AG04449 (cell line): ENCODE measurements around the gene RAB10.

Experiments used
- CTCF ChIA-PET: fragments of 350-600 bp; formaldehyde crosslinking; extraction: SDS; loops from one replicate; lab custom pipeline; 2021; ENCODE audit warnings: antibody characterized with exemption; lab: Yijun Ruan, JAX
- POLR2A ChIA-PET: fragments of 400-600, 350-600 bp; formaldehyde crosslinking; extraction: SDS; loops from one replicate; lab custom pipeline; 2020; ENCODE audit warnings: antibody characterized with exemption, inconsistent platforms; lab: Yijun Ruan, JAX
- DNase-seq: peaks from one replicate; pipeline ENCODE4 v3.0.0-alpha.2; 2010; ENCODE audit warnings: low read depth, low spot score
- H3K4me3 ChIP-seq: 2 replicates; pipeline ENCODE4 v1.5.1; 2011; ENCODE audit warnings: low read depth, mild to moderate bottlenecking, control low read depth, low read length
- TF ChIP-seq, protein P1 (sequence below): IDR thresholded peaks from one replicate; pipeline ENCODE4 v1.5.1; 2011; ENCODE audit warnings: mild to moderate bottlenecking, moderate library complexity, low read length, control low read depth, inconsistent platforms; ENCODE audit not compliant: insufficient read depth; ENCODE audit errors: missing control alignments

Gene RAB10

DNA sequence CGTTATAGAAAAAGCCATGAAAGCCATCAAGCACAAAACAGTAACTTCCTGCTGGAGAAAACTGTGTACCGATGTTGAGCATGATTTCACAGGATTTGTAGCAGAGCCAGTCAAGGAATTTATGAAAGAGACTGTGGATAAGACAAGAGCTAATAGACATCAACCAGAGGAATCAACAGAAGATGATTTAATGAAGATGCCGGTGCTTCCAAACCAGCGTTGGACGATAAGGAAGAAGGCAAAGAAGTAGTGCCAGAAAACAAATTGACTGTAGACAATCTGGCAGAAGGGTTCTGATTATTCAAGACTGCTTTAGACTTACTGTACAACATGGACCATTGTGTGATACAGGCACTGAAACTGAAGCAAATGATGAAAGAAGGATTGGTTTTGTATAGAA is 89.5 kb downstream of the RAB10 start:
- ChIA-PET CTCF (no interaction called here), POLR2A (interaction anchor here (0.6 kb wide), 1 partner anchor 10 kb away, joined by 3 read pairs; no protein-coding TSS in a partner anchor)
- TF ChIP-seq, protein P1, sequence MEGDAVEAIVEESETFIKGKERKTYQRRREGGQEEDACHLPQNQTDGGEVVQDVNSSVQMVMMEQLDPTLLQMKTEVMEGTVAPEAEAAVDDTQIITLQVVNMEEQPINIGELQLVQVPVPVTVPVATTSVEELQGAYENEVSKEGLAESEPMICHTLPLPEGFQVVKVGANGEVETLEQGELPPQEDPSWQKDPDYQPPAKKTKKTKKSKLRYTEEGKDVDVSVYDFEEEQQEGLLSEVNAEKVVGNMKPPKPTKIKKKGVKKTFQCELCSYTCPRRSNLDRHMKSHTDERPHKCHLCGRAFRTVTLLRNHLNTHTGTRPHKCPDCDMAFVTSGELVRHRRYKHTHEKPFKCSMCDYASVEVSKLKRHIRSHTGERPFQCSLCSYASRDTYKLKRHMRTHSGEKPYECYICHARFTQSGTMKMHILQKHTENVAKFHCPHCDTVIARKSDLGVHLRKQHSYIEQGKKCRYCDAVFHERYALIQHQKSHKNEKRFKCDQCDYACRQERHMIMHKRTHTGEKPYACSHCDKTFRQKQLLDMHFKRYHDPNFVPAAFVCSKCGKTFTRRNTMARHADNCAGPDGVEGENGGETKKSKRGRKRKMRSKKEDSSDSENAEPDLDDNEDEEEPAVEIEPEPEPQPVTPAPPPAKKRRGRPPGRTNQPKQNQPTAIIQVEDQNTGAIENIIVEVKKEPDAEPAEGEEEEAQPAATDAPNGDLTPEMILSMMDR, result no peak

DNA sequence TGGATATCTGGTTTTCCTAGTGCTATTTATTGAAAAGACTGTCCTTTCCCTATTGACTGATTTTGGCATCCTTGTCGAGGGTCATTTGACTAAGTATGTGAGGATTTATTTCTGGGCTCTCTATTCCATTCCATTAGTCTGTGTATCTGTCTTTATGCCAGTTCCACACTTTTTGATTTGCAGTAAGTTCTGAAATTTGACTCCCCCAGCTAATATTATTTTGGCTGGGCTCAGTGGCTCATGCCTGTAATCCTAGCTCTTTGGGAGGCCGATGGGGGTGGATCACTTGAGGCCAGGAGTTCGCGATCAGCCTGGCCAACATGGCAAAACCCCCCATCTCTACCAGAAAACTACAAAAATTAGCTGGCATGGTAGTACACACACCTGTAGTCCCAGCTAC is 92.2 kb downstream of the RAB10 start:
- no peak overlapping the region for H3K4me3 ChIP-seq
- DNase-seq, result no peak
- POLR2A ChIA-PET, result no interaction called here
- TF ChIP-seq, protein P1, result no peak
- CTCF ChIA-PET, result interaction anchor here (1.0 to 2.6 kb wide), 2 partner anchors 19 to 38 kb away, joined by 3 to 13 read pairs; no protein-coding TSS in a partner anchor

More for the DNA sequence above, 89.5 kb downstream of the RAB10 start:
- no peak overlapping the region for H3K4me3 ChIP-seq
- no peak for DNase-seq

DNA sequence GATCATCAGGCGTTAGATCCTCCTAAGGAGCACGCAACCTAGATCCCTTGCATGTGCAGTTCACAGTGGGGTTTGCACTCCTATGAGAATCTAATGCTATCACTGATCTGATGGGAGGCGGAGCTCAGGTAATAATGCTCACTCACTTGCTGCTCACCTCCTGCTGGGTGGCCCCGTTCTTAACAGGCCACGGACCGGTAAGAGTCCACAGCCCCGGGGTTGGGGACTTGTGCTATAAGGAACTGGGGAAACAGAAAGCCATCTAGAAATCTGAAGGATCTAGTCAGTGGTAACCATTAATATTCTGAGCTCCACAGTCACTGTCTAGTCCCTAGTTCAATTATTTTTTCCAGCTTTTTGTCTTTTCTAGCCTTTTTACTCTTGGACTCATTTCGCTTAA is 94.3 kb downstream of the RAB10 start:
- TF ChIP-seq, protein P1, result no peak
- ChIA-PET POLR2A (interaction anchor here (0.6 kb wide), 1 partner anchor 135 kb away, joined by 3 read pairs; no protein-coding TSS in a partner anchor), CTCF (interaction anchor here (1.2 to 2.6 kb wide), 2 partner anchors 17 to 137 kb away, joined by 4 to 13 read pairs; no protein-coding TSS in a partner anchor)
- no peak overlapping the region for H3K4me3 ChIP-seq
- DNase-seq, result no peak

DNA sequence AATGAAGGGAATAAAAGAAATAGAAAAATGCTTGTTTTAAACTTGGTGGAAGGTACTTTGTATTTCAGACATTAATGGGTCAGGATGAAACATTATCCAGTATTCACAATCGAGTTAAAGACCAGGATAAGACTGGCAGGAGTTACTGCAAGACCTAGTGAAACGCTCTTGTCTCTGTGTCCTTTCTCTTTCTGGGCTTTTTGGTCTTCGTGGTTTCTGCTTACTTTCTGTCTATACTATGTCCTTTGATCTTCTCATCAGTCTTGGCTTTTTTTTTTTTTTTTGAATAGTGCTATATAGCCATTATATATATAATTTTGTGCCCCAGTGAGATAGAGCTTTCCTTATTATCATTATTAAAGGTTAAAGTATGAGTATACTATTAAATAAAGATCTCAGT is 96.9 kb downstream of the RAB10 start:
- H3K4me3 ChIP-seq, result no peak overlapping the region
- TF ChIP-seq, protein P1, result no peak
- ChIA-PET CTCF (interaction anchor here (0.5 kb wide), 1 partner anchor 139 kb away, joined by 3 read pairs; no protein-coding TSS in a partner anchor), POLR2A (no interaction called here)
- DNase-seq, result no peak

DNA sequence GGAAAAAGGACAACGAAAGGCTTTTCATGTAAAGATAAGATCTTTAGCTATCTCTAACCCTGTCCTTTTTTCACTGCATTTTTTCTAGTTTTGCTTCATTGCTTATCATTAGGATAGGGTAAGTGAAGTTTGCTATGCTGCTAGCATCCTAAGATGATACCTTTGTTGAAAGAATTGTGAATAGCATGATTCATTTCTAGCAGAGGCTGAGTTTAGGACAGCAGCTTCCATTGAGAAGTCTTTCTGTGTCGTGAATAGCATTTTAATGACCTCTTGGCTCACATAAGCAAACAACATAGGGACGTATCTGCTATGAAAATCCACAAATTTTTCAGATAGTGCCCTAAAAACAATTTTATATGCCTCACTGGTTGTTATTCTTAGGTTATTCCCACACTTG is 102.6 kb downstream of the RAB10 start:
- DNase-seq, result no peak
- no peak overlapping the region for H3K4me3 ChIP-seq
- CTCF ChIA-PET, result interaction anchor here (1.4 to 3.8 kb wide), 3 partner anchors 8 to 186 kb away, joined by 3 to 21 read pairs (median 6); no protein-coding TSS in a partner anchor
- POLR2A ChIA-PET, result no interaction called here
- TF ChIP-seq, protein P1, result no peak

DNA sequence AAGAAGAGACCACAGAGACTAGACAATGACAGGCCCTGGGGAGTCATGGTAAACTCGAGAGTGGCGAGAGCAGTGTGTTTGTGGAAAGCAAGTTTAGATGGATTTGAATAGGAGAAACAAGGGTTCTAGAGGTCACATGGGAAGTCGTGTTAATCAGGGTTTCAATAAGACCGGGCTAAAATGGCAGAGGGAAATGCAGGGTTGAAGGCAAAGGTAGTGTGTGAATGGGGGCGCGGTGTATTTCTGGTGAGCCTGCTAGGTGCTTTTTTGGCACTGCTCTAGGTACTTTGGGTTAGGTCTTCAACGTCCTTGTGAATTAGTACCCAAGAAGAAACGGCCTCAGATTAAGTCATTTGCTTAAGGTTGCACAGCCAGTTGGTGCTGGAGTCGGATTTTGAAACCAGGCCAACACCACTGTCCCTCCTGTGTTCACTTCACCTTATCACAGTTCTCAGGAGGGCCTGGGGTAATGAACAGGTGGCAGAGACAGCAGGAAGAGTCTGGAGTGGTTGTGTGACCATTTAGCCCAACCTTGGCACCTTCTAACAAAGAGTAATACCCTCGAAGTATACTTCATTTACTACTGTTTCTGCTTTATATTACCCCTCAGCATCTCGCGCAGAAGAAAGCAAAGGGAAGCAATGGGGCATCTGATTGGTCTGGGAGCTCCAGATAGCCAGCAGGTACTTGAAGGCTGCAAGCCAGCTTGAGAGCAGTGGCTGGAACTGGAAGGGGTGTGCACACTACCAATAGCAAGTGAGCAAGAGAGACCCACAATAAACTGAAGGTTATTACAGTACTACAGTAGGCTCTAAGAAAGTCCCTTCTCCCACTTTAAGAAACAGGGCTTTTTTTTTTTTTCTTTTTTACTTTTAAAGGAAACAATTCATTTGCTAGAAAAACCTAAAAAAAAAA is 105.6 kb downstream of the RAB10 start:
- TF ChIP-seq, protein P1, result no peak
- H3K4me3 ChIP-seq, result no peak overlapping the region
- no peak for DNase-seq
- POLR2A ChIA-PET, result no interaction called here
- CTCF ChIA-PET, result interaction anchor here (11.0 to 12.3 kb wide), 2 partner anchors 148 to 188 kb away, joined by 189 to 247 read pairs; no protein-coding TSS in a partner anchor
